K562 (cell line): ENCODE measurements around the gene CCDC78. TPM values are rescaled to one million over a fixed set of nuclear protein-coding genes. Genes with fewer than 3 reads are reported as not detected.

Experiments used
- ATAC-seq: fragments of 200-7000 bp; cut with Tn5 transposase; 3 replicates; pipeline ENCODE4 v1.9.1; 2020; ENCODE audit warnings: moderate library complexity
- BruUV-seq: library from RNA; stranded (reverse); fragments of 400-500 nt; replicated peaks from 2 replicates; lab custom pipeline; 2021; lab: Mats Ljungman, UMichigan
- CTCF ChIA-PET: fragments of 300-600 bp; formaldehyde crosslinking; extraction: SDS; loops from one replicate; lab custom pipeline; 2021; ENCODE audit warnings: low intra/inter-chr PET ratio; lab: Yijun Ruan, JAX
- POLR2A ChIA-PET: fragments of 300-600, 350-650 bp; sonication (Branson Sonifier 250); formaldehyde crosslinking; extraction: SDS; loops from one replicate; lab custom pipeline; 2021; ENCODE audit warnings: antibody characterized with exemption, inconsistent platforms; lab: Yijun Ruan, JAX
- DNase-seq, 4 experiments: peaks; one replicate each; pipeline versions ENCODE4 v3.0.0 to v3.0.0-alpha.2; 2011 to 2018; ENCODE audit warnings: low spot score in 3 of 4, mixed read lengths in 3 of 4; ENCODE audit errors: extremely low read depth in 1 of 4
- FAIRE-seq: peaks from 2 replicates; lab custom pipeline; 2011; peaks lifted over from hg19 to GRCh38; lab: Jason Lieb, UNC
- H2AFZ ChIP-seq: 2 replicates; pipeline ENCODE4 v1.6.0; 2011; ENCODE audit warnings: low read depth, low read length, control low read depth, inconsistent platforms
- H3K27ac ChIP-seq: fragments of 200-600 bp; 3 replicates; pipeline ENCODE4 v1.8.0; 2011; ENCODE audit warnings: low read depth, mild to moderate bottlenecking, control low read depth, inconsistent platforms, low read length, moderate library complexity, mixed read lengths; ENCODE audit errors: extremely low read depth
- H3K27me3 ChIP-seq, 2 experiments: fragments of 300-600 bp in 1 of 2; 2 replicates in 1 of 2; 3 replicates in 1 of 2; pipeline versions ENCODE4 v1.6.0 to v1.8.0; 2011; ENCODE audit warnings: inconsistent platforms in 2 of 2, low read length in 2 of 2, mild to moderate bottlenecking in 1 of 2, mixed read lengths in 1 of 2, moderate library complexity in 1 of 2; ENCODE audit not compliant: control insufficient read depth in 2 of 2, insufficient read depth in 2 of 2
- H3K36me3 ChIP-seq: fragments of 300-600 bp; 3 replicates; pipeline ENCODE4 v1.8.0; 2011; ENCODE audit warnings: mild to moderate bottlenecking, low read length, inconsistent platforms; ENCODE audit not compliant: control insufficient read depth, insufficient read depth
- H3K4me1 ChIP-seq, 2 experiments: fragments of 200-600 bp in 1 of 2; replicated peaks in 1 of 2; 2 replicates in 1 of 2; 3 replicates in 1 of 2; pipeline versions ENCODE4 v1.5.1 to v1.8.0; 2011; ENCODE audit warnings: inconsistent platforms in 2 of 2, low read length in 2 of 2, mild to moderate bottlenecking in 1 of 2, mixed read lengths in 1 of 2, moderate library complexity in 1 of 2; ENCODE audit not compliant: control insufficient read depth in 2 of 2, insufficient read depth in 2 of 2
- H3K4me2 ChIP-seq: 2 replicates; pipeline ENCODE4 v1.6.1; 2011; ENCODE audit warnings: low read length, control low read depth, inconsistent platforms, mixed read lengths; ENCODE audit not compliant: insufficient read depth
- H3K4me3 ChIP-seq: fragments of 200-600 bp; sonication (generic), shearing (Covaris generic); 2 replicates; pipeline ENCODE4 v1.5.1; 2016; ENCODE audit warnings: control low read depth, inconsistent platforms
- H3K79me2 ChIP-seq: fragments of 200-600 bp; 3 replicates; pipeline ENCODE4 v1.8.0; 2011; ENCODE audit warnings: low read length, inconsistent platforms; ENCODE audit not compliant: control insufficient read depth, insufficient read depth
- H3K9ac ChIP-seq, 2 experiments: 2 replicates each; pipeline versions ENCODE4 v1.6.0 to v1.6.1; 2011; ENCODE audit warnings: low read depth in 2 of 2, low read length in 2 of 2, control low read depth in 1 of 2, inconsistent platforms in 1 of 2, mild to moderate bottlenecking in 1 of 2, mixed read lengths in 1 of 2; ENCODE audit not compliant: insufficient read depth in 1 of 2
- H3K9me1 ChIP-seq: one replicate; pipeline ENCODE4 v1.6.0; 2011; ENCODE audit warnings: inconsistent platforms, mild to moderate bottlenecking, low read length, moderate library complexity; ENCODE audit not compliant: control insufficient read depth, insufficient read depth
- H3K9me3 ChIP-seq: replicated peaks from 2 replicates; pipeline ENCODE4 v1.5.1; 2011; ENCODE audit warnings: low read depth, low read length, inconsistent platforms; ENCODE audit not compliant: control insufficient read depth, insufficient read depth
- H4K20me1 ChIP-seq: replicated peaks from 2 replicates; pipeline ENCODE4 v1.6.1; 2011; ENCODE audit warnings: low read length, inconsistent platforms, mixed read lengths; ENCODE audit not compliant: control insufficient read depth, insufficient read depth
- NFIC ChIP-seq: fragments of 450-650 bp; IDR thresholded peaks from 2 replicates; pipeline ENCODE4 v1.6.1; 2017; ENCODE audit warnings: mild to moderate bottlenecking, inconsistent platforms
- PPARD ChIP-seq: fragments of 250-450 bp; sonication (Bioruptor Pico); IDR thresholded peaks from 2 replicates; pipeline ENCODE4 v1.8.0; 2022; ENCODE audit warnings: inconsistent platforms, mild to moderate bottlenecking, moderate library complexity
- TCF7L2 ChIP-seq: fragments of 150-350 bp; IDR thresholded peaks from 2 replicates; pipeline ENCODE4 v1.6.1; 2016; ENCODE audit warnings: low read depth, mild to moderate bottlenecking, low read length, moderate library complexity
- ZC3H8 ChIP-seq: fragments of 450-650 bp; IDR thresholded peaks from 2 replicates; pipeline ENCODE4 v1.6.1; 2017
- ZNF551 ChIP-seq: fragments of 250-450 bp; sonication (Bioruptor Pico); IDR thresholded peaks from 2 replicates; pipeline ENCODE4 v1.5.0; 2021; ENCODE audit warnings: mild to moderate bottlenecking, moderate library complexity
- WGBS: fragments of 100-300 bp; shearing (Covaris generic); methylation state at CpG from one replicate; pipeline ENCODE4 v1.1.6; 2016; ENCODE audit warnings: low coverage, mixed read lengths; ENCODE audit not compliant: insufficient coverage; ENCODE audit errors: missing lambda C conversion rate; 5-methylcytosine and 5-hydroxymethylcytosine counted together
- in situ Hi-C: fragments of 300-500 bp; cut with MboI; formaldehyde crosslinking; loops from 4 replicates; pipeline ENCODE4 v1.15.0; 2018; ENCODE audit warnings: inconsistent platforms, mixed read lengths
- intact Hi-C: fragments of 100-400 bp; cut with micrococcal nuclease; formaldehyde crosslinking; loops from 2 replicates; pipeline ENCODE4 v1.14.2; 2022
- polyA plus RNA-seq, 8 experiments: library from polyadenylated mRNA; depleted of rRNA in 4 of 8; stranded (reverse) in 5 of 8; unstranded in 3 of 8; fragments of >200 nt; fragmentation: Nextera tagmentation in 2 of 8; fragmentation: Illumina TruSeq in 1 of 8; extraction: Ambion mirVana in 2 of 8; extraction: Trizol in 1 of 8; gene quantifications; 2 replicates each; pipeline versions ENCODE4 v1.2.1 to v1.2.3, GENCODE V29; 2011 to 2014; ENCODE audit warnings: inconsistent platforms in 1 of 8, missing spikeins in 1 of 8
- total RNA-seq, 7 experiments: library from RNA; depleted of rRNA in 6 of 7; stranded (reverse); fragments of >200 nt in 6 of 7; fragmentation: Illumina TruSeq in 2 of 7; extraction: Trizol in 2 of 7; gene quantifications; 2 replicates each; pipeline versions ENCODE4 v1.2.1 to v1.2.3, GENCODE V29; 2011 to 2021; ENCODE audit warnings: low replicate concordance in 1 of 7
- TF ChIP-seq, protein P1 (sequence below): fragments of 250-450 bp; sonication (Bioruptor Pico); IDR thresholded peaks from 2 replicates; pipeline ENCODE4 v1.6.1; 2021; ENCODE audit warnings: mild to moderate bottlenecking

The CCDC78 gene
- total and polyA plus RNA-seq, 9 of the 15 experiments (the other 6 are each of a cell fraction or from before 2014, with no cell fraction given): 0.24 to 17.7 (median 2.9) TPM

DNA sequence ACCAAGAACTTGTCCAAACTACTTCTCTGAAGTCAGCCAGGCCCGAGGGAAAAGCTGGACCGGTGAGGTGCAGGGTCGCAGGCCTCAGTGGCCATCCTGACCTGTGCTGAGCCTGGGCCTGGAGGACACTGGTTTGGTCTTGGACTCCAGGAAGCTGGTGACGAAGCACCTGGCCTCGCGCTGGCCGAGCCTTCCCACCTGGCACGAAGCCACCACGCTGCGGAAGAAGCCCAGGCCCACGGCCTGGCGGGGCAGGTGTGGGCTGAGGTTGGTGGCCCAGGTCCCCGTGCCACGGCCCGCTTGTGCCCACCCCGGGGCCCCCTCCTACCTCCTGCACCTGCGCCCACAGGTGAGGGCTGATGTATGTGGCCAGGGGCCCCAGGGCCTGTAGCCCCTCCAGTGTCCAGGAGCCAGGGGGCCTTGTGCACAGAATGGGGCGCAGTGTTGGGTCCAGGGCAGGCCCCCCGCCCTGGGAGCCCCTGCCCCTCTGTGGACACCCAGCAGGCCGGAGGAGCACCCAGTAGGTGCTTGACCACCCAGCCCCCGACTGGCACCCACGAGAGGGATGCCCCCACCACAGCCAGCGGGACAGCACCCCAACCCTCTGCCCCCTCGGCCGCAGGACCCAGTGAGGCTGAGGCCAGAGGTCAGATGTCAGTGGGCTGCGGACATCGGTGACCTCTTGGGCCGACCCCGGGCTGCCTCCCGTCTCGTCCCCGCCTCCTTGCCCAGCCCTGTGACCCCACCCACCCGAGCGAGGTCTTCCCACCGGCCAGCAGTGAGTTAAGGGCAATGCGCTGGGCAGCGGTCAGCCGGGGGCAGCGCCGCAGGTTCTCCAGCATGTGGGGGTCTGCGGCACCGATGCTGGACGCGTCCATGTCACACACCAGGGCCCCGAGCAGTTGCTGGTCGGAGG lies 48.1 kb upstream of the CCDC78 start:
- ChIA-PET POLR2A (interaction anchor here (0.6 kb wide), 1 partner anchor 68 kb away, joined by 4 read pairs; no protein-coding TSS in a partner anchor), CTCF (no interaction called here)
- Histone ChIP-seq H3K9me1 (peaks cover 2% of the 10 kb centered on the region), H3K79me2 (no peaks in the 10 kb centered on the region), H3K9ac (no peak overlapping the region), H3K4me2 (no peak overlapping the region), H3K27ac (no peak overlapping the region), H2AFZ (no peak overlapping the region), H3K4me3 (no peak overlapping the region), H3K4me1 (peaks cover 0 to 61% of the 10 kb centered on the region in 2 experiments; a peak in 3 of 5 replicates), H3K9me3 (no peaks in the 10 kb centered on the region), H4K20me1 (no peaks in the 10 kb centered on the region), H3K27me3 (no peaks in the 10 kb centered on the region), H3K36me3 (no peaks in the 10 kb centered on the region)
- WGBS: 54% methylated on average over 26 of the region's 46 CpGs
- DNase-seq: no peak
- intact Hi-C loops: no loop called here
- ATAC-seq: no peak
- TF ChIP-seq TCF7L2 (no peak), NFIC (peak; percentile 36; the same call in 1 of the 2 replicates)
- FAIRE-seq: no peak
- BruUV-seq: no TSS peak
- in situ Hi-C loops: no loop called here

DNA sequence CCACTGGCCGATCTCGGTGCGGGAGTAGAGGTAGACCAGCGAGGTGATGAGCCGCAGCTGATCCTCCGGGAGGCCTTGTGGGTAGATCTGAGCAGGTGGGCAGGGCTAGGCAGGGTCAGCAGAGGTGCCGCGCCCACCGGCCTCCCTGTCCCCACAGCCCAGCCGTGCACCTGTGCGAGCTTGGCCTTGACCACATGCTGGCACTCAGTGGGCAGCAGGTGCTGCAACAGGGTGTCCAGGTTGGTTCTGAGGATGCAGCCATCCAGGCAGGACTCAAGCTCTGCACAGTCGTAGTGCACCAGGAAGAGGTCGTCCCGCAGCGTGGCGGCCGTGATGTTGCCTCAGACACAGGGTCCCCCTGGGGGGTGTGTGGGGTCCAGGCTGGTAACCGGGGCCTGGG lies 46.7 kb upstream of the CCDC78 start:
- FAIRE-seq (no peak), DNase-seq (no peak)
- no peaks in the 10 kb centered on the region for H3K27me3 ChIP-seq
- H3K4me2 ChIP-seq: no peak overlapping the region
- H4K20me1 ChIP-seq: no peaks in the 10 kb centered on the region
- BruUV-seq: no TSS peak
- H3K79me2 ChIP-seq: no peaks in the 10 kb centered on the region
- no peak overlapping the region for H3K9ac ChIP-seq
- H3K9me1 ChIP-seq: peaks cover 2% of the 10 kb centered on the region
- intact Hi-C loops: no loop called here
- POLR2A ChIA-PET: interaction anchor here (1.0 to 2.4 kb wide), 6 partner anchors 9 to 48 kb away, joined by 3 to 11 read pairs (median 3); partner anchors contain the start of gene MSLN
- TF ChIP-seq, protein P1, sequence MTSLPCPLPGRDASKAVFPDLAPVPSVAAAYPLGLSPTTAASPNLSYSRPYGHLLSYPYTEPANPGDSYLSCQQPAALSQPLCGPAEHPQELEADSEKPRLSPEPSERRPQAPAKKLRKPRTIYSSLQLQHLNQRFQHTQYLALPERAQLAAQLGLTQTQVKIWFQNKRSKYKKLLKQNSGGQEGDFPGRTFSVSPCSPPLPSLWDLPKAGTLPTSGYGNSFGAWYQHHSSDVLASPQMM (CRISPR knock-in tag): no peak
- no peak for TF ChIP-seq ZNF551 (CRISPR knock-in tag)
- TF ChIP-seq PPARD (CRISPR knock-in tag): no peak
- no peak for TF ChIP-seq ZC3H8
- TF ChIP-seq, all 486 proteins: peak for 0
- CTCF ChIA-PET: no interaction called here
- Histone ChIP-seq H3K4me1 (peaks cover 0 to 62% of the 10 kb centered on the region in 2 experiments; a peak in 3 of 5 replicates), H3K27ac (no peak overlapping the region), H3K4me3 (no peak overlapping the region), H3K36me3 (no peaks in the 10 kb centered on the region), H3K9me3 (no peaks in the 10 kb centered on the region), H2AFZ (no peak overlapping the region)
- in situ Hi-C loops: no loop called here
- ATAC-seq: no peak
- whole genome bisulfite sequencing: 53% methylated on average over 13 of the region's 18 CpGs
